Tibial artery (tissue), 4 donors: ENCODE data around the gene SLC12A9.

Experiments
- DNase-seq, 2 donors: peaks; one replicate each; pipeline ENCODE4 v3.0.0-alpha.2; 2019
- H3K27ac ChIP-seq, 2 donors: fragments of 200-600 bp; sonication (generic) in 1 of 2; 1 replicate in 1 of 2; 2 replicates in 1 of 2; pipeline ENCODE4 v1.5.1; 2018 to 2019; ENCODE audit warnings: mild to moderate bottlenecking in 1 of 2
- H3K27me3 ChIP-seq, 2 donors: fragments of 200-600 bp; sonication (generic) in 1 of 2; one replicate each; pipeline versions ENCODE4 v1.5.1 to v1.6.0; 2016 to 2019
- H3K36me3 ChIP-seq, 3 donors: fragments of 200-600 bp; sonication (generic) in 2 of 3; one replicate each; pipeline ENCODE4 v1.5.1; 2016 to 2019; ENCODE audit warnings: mild to moderate bottlenecking in 2 of 3
- H3K4me1 ChIP-seq, 4 donors: fragments of 200-600 bp; sonication (generic) in 2 of 4; 1 replicate in 3 of 4; 2 replicates in 1 of 4; pipeline ENCODE4 v1.5.1; 2016 to 2019
- H3K4me3 ChIP-seq, 2 donors: fragments of 200-600 bp; sonication (generic) in 1 of 2; 1 replicate in 1 of 2; 2 replicates in 1 of 2; pipeline ENCODE4 v1.5.1; 2018 to 2019; ENCODE audit warnings: mild to moderate bottlenecking in 2 of 2
- H3K9me3 ChIP-seq, 3 donors: fragments of 200-600 bp; sonication (generic) in 1 of 3; one replicate each; pipeline ENCODE4 v1.5.1; 2016 to 2019
- intact Hi-C: fragments of 100-400 bp; cut with DNase I; formaldehyde crosslinking; loops from one replicate; pipeline ENCODE4 v1.15.0; 2023; ENCODE audit warnings: low total_unique reads
- TF ChIP-seq, protein P1 (sequence below), 2 experiments: fragments of 200-600 bp in 1 of 2; fragments of 450-650 bp in 1 of 2; IDR thresholded peaks; one replicate each; pipeline ENCODE4 v1.5.1; 2017 to 2019; ENCODE audit warnings: antibody characterized with exemption in 2 of 2, mild to moderate bottlenecking in 1 of 2, moderate library complexity in 1 of 2

The SLC12A9 gene

GRCh38 chr7:100882785-100883526, 30.4 kb downstream of the SLC12A9 start:
- no peak for DNase-seq
- Histone ChIP-seq H3K9me3 (no peaks in the 10 kb centered on the region), H3K27ac (no peak overlapping the region), H3K27me3 (no peaks in the 10 kb centered on the region), H3K4me3 (no peak overlapping the region), H3K36me3 (peaks cover 72 to 91% (median 89%) of the 10 kb centered on the region in 3 donors), H3K4me1 (peaks cover 0 to 16% (median 7%) of the 10 kb centered on the region in 4 donors)
- intact Hi-C loops: no loop called here
- TF ChIP-seq, protein P1, sequence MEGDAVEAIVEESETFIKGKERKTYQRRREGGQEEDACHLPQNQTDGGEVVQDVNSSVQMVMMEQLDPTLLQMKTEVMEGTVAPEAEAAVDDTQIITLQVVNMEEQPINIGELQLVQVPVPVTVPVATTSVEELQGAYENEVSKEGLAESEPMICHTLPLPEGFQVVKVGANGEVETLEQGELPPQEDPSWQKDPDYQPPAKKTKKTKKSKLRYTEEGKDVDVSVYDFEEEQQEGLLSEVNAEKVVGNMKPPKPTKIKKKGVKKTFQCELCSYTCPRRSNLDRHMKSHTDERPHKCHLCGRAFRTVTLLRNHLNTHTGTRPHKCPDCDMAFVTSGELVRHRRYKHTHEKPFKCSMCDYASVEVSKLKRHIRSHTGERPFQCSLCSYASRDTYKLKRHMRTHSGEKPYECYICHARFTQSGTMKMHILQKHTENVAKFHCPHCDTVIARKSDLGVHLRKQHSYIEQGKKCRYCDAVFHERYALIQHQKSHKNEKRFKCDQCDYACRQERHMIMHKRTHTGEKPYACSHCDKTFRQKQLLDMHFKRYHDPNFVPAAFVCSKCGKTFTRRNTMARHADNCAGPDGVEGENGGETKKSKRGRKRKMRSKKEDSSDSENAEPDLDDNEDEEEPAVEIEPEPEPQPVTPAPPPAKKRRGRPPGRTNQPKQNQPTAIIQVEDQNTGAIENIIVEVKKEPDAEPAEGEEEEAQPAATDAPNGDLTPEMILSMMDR (IDR thresholded peaks at IDR 0.05): no peak

- TF ChIP-seq, protein P1 (IDR thresholded peaks at IDR 0.05): no peak
- H3K27me3 ChIP-seq: no peaks in the 10 kb centered on the region
- no peaks in the 10 kb centered on the region for H3K9me3 ChIP-seq
- intact Hi-C loops: no loop called here
- peaks cover 5 to 18% (median 13%) of the 10 kb centered on the region in 4 donors for H3K4me1 ChIP-seq
- no peak for DNase-seq
- H3K36me3 ChIP-seq: peaks cover 76 to 88% (median 85%) of the 10 kb centered on the region in 3 donors
- no peak overlapping the region for H3K27ac ChIP-seq
- H3K4me3 ChIP-seq: no peak overlapping the region
Measured at GRCh38 chr7:100884736-100885439, 32.4 kb downstream of the SLC12A9 start.

GRCh38 chr7:100885440-100886141, 33.1 kb downstream of the SLC12A9 start:
- Histone ChIP-seq H3K36me3 (peaks cover 75 to 84% (median 79%) of the 10 kb centered on the region in 3 donors), H3K27ac (no peak overlapping the region)
- intact Hi-C loops: no loop called here

DNA sequence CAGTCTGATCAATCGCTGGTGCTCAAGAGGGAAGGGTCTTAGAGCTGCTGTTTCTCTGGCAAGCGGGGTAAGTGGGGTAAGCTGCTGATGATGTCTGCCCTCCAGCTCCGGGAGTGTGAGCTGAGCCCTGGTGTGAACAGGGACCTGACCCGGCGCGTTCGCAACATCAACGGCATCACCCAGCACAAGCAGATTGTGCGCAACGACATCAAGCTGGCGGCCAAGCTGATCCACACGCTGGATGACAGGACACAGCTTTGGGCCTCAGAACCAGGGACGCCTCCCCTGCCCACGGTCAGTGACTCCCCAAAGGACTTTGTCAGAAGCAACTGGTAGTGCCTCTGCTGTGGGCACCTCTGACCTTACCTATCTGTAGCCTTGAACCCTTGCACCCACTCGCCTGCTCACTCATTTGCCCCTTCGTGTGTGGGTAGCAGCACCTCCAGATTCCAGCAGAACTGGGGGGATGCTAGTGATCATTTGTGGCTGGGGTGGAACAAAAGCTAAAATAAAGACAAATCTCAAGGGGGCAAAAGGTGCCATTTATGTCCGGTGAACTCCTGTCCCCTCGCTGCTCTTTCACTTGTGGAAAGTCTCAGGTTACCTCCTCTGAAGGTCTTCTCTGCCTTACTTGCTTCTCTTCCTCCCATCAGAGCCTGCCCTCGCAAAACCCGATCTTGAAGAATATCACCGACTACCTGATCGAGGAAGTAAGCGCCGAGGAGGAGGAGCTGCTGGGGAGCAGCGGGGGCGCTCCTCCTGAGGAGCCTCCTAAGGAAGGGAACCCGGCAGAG, 33.8 kb downstream of the SLC12A9 start:
- no peak overlapping the region for H3K4me3 ChIP-seq
- TF ChIP-seq, protein P1 (IDR thresholded peaks at IDR 0.05): no peak
- no peaks in the 10 kb centered on the region for H3K27me3 ChIP-seq
- no peak overlapping the region for H3K27ac ChIP-seq
- intact Hi-C loops: no loop called here
- H3K36me3 ChIP-seq: peaks cover 68 to 76% (median 74%) of the 10 kb centered on the region in 3 donors
- no peak for DNase-seq
- no peaks in the 10 kb centered on the region for H3K9me3 ChIP-seq
- peaks cover 5 to 31% (median 25%) of the 10 kb centered on the region in 4 donors for H3K4me1 ChIP-seq

More at GRCh38 chr7:100885440-100886141, 33.1 kb downstream of the SLC12A9 start:
- H3K4me3 ChIP-seq: no peak overlapping the region
- H3K4me1 ChIP-seq: peaks cover 5 to 23% (median 18%) of the 10 kb centered on the region in 4 donors
- no peaks in the 10 kb centered on the region for H3K27me3 ChIP-seq
- TF ChIP-seq, protein P1 (IDR thresholded peaks at IDR 0.05): no peak
- DNase-seq: no peak
- H3K9me3 ChIP-seq: no peaks in the 10 kb centered on the region

GRCh38 chr7:100886936-100887515, 34.5 kb downstream of the SLC12A9 start:
- DNase-seq: no peak
- Histone ChIP-seq H3K4me1 (peaks cover 5 to 31% (median 25%) of the 10 kb centered on the region in 4 donors), H3K27me3 (no peaks in the 10 kb centered on the region), H3K9me3 (no peaks in the 10 kb centered on the region), H3K27ac (no peak overlapping the region), H3K36me3 (peaks cover 61 to 69% (median 68%) of the 10 kb centered on the region in 3 donors), H3K4me3 (no peak overlapping the region)
- TF ChIP-seq, protein P1 (IDR thresholded peaks at IDR 0.05): no peak
- intact Hi-C loops: no loop called here
